Trophoblast cell (in vitro differentiated cells and primary cell): ENCODE measurements around the gene CHRM1.

ENCODE experiments used
- DNase-seq, 2 donors: peaks; one replicate each; pipeline ENCODE4 v3.0.0-alpha.2; 2016
- H2AFZ ChIP-seq: 2 replicates; pipeline ENCODE4 v1.6.1; 2013; ENCODE audit warnings: low read length, moderate library complexity, mild to moderate bottlenecking; ENCODE audit not compliant: insufficient read depth, poor library complexity
- H2AK5ac ChIP-seq: 2 replicates; pipeline ENCODE4 v1.6.1; 2013; ENCODE audit warnings: mild to moderate bottlenecking, low read length
- H2BK120ac ChIP-seq: 2 replicates; pipeline ENCODE4 v1.6.1; 2013; ENCODE audit warnings: low read length, mild to moderate bottlenecking, moderate library complexity; ENCODE audit not compliant: insufficient read depth, poor library complexity
- H2BK12ac ChIP-seq: 2 replicates; pipeline ENCODE4 v1.6.1; 2013; ENCODE audit warnings: mild to moderate bottlenecking, low read length, moderate library complexity
- H2BK5ac ChIP-seq: 2 replicates; pipeline ENCODE4 v1.6.1; 2013; ENCODE audit warnings: low read length, low read depth, moderate library complexity, mild to moderate bottlenecking; ENCODE audit not compliant: poor library complexity
- H3K14ac ChIP-seq: 2 replicates; pipeline ENCODE4 v1.6.1; 2013; ENCODE audit warnings: mild to moderate bottlenecking, low read length
- H3K18ac ChIP-seq: 2 replicates; pipeline ENCODE4 v1.6.1; 2013; ENCODE audit warnings: mild to moderate bottlenecking, low read length
- H3K23ac ChIP-seq: 2 replicates; pipeline ENCODE4 v1.6.1; 2013; ENCODE audit warnings: low read length
- H3K27ac ChIP-seq: 2 replicates; pipeline ENCODE4 v1.5.1; 2013; ENCODE audit warnings: low read depth, mild to moderate bottlenecking, inconsistent platforms, low read length, moderate library complexity
- H3K27me3 ChIP-seq: 2 replicates; pipeline ENCODE4 v1.6.1; 2013; ENCODE audit warnings: inconsistent platforms, mild to moderate bottlenecking, low read length, moderate library complexity; ENCODE audit not compliant: insufficient read depth
- H3K36me3 ChIP-seq, 2 experiments: 1 replicate in 1 of 2; 2 replicates in 1 of 2; pipeline ENCODE4 v1.6.1; 2013; ENCODE audit warnings: low read length in 2 of 2, mild to moderate bottlenecking in 2 of 2, moderate library complexity in 1 of 2; ENCODE audit not compliant: insufficient read depth in 2 of 2, control insufficient read depth in 1 of 2
- H3K4ac ChIP-seq: 2 replicates; pipeline ENCODE4 v1.6.1; 2013; ENCODE audit warnings: low read depth, mild to moderate bottlenecking, low read length, moderate library complexity
- H3K4me1 ChIP-seq, 2 experiments: 1 replicate in 1 of 2; 2 replicates in 1 of 2; pipeline ENCODE4 v1.6.1; 2013; ENCODE audit warnings: low read length in 2 of 2, mild to moderate bottlenecking in 2 of 2, moderate library complexity in 1 of 2; ENCODE audit not compliant: insufficient read depth in 2 of 2, control insufficient read depth in 1 of 2
- H3K4me2 ChIP-seq: 2 replicates; pipeline ENCODE4 v1.6.1; 2013; ENCODE audit warnings: inconsistent platforms, mild to moderate bottlenecking, low read length, moderate library complexity
- H3K4me3 ChIP-seq: 2 replicates; pipeline ENCODE4 v1.5.1; 2013; ENCODE audit warnings: mild to moderate bottlenecking, low read depth, low read length, inconsistent platforms
- H3K79me1 ChIP-seq: one replicate; pipeline ENCODE4 v1.6.1; 2013; ENCODE audit warnings: low read length
- H3K79me2 ChIP-seq: 2 replicates; pipeline ENCODE4 v1.6.1; 2013; ENCODE audit warnings: low read length, mild to moderate bottlenecking; ENCODE audit not compliant: control insufficient read depth, insufficient read depth, poor library complexity
- H3K9ac ChIP-seq: 2 replicates; pipeline ENCODE4 v1.6.1; 2013; ENCODE audit warnings: mild to moderate bottlenecking, low read length
- H3K9me3 ChIP-seq: 2 replicates; pipeline ENCODE4 v1.6.1; 2013; ENCODE audit warnings: low read depth, mild to moderate bottlenecking, control low read depth, inconsistent platforms, low read length; ENCODE audit not compliant: insufficient read depth
- H4K12ac ChIP-seq: 2 replicates; pipeline ENCODE4 v1.6.1; 2013; ENCODE audit warnings: low read depth, mild to moderate bottlenecking, low read length, moderate library complexity
- H4K8ac ChIP-seq: 2 replicates; pipeline ENCODE4 v1.6.1; 2013; ENCODE audit warnings: low read depth, mild to moderate bottlenecking, low read length, moderate library complexity
- H4K91ac ChIP-seq: one replicate; pipeline ENCODE4 v1.6.1; 2013; ENCODE audit warnings: low read depth, mild to moderate bottlenecking, low read length, moderate library complexity
- WGBS: extraction: QIAGEN DNeasy Blood & Tissue Kit; methylation state at CpG from one replicate; pipeline ENCODE4 v1.1.7; 2013; ENCODE audit warnings: missing lambda C conversion rate; ENCODE audit not compliant: insufficient read length, insufficient coverage; ENCODE audit errors: extremely low coverage; 5-methylcytosine and 5-hydroxymethylcytosine counted together

The CHRM1 gene

GRCh38 chr11:62925745-62926679, 4.8 kb upstream of the CHRM1 start:
- Histone ChIP-seq H3K4me2 (peak overlapping the region; percentile 68), H2BK12ac (no peak overlapping the region), H3K9me3 (no peaks in the 10 kb centered on the region), H4K12ac (no peak overlapping the region), H3K4me3 (no peak overlapping the region), H3K4me1 (peaks cover 20 to 22% of the 10 kb centered on the region in 2 experiments), H3K18ac (no peak overlapping the region), H3K4ac (no peak overlapping the region), H3K23ac (no peak overlapping the region), H4K8ac (no peak overlapping the region), H2BK5ac (no peak overlapping the region), H3K27ac (no peak overlapping the region), H3K9ac (no peak overlapping the region), H3K27me3 (peaks cover 26% of the 10 kb centered on the region), H4K91ac (no peak overlapping the region), H2BK120ac (no peak overlapping the region), H2AK5ac (no peak overlapping the region), H3K36me3 (no peaks in the 10 kb centered on the region), H3K79me1 (no peaks in the 10 kb centered on the region), H3K79me2 (no peaks in the 10 kb centered on the region), H2AFZ (peak overlapping the region; percentile 47), H3K14ac (no peak overlapping the region)
- peak in 1 of 2 donors; percentile 24 for DNase-seq
- WGBS, result no CpG with 5 or more reads among the region's 71 CpGs

- no CpG with 5 or more reads among the region's 14 CpGs for WGBS
These were observed 4.1 kb upstream of the CHRM1 start for GRCh38 chr11:62925308-62925707.

GRCh38 chr11:62923601-62924411, 2.6 kb upstream of the CHRM1 start:
- no peaks in the 10 kb centered on the region for H3K79me1 ChIP-seq
- no peaks in the 10 kb centered on the region for H3K79me2 ChIP-seq
- H3K27me3 ChIP-seq, result peaks cover 26% of the 10 kb centered on the region
- no peak overlapping the region for H2AK5ac ChIP-seq
- H2AFZ ChIP-seq, result no peak overlapping the region
- no peak overlapping the region for H4K8ac ChIP-seq
- H3K4me2 ChIP-seq, result peak overlapping the region; percentile 57
- no peaks in the 10 kb centered on the region for H3K36me3 ChIP-seq
- no CpG with 5 or more reads among the region's 52 CpGs for WGBS
- no peak overlapping the region for H2BK120ac ChIP-seq
- no peak overlapping the region for H3K27ac ChIP-seq
- no peaks in the 10 kb centered on the region for H3K9me3 ChIP-seq
- H3K9ac ChIP-seq, result no peak overlapping the region
- no peak overlapping the region for H2BK5ac ChIP-seq
- no peak overlapping the region for H4K12ac ChIP-seq
- peaks cover 24 to 26% of the 10 kb centered on the region in 2 experiments for H3K4me1 ChIP-seq
- no peak overlapping the region for H3K4me3 ChIP-seq
- no peak overlapping the region for H4K91ac ChIP-seq
- no peak overlapping the region for H3K4ac ChIP-seq
- no peak overlapping the region for H3K23ac ChIP-seq
- H2BK12ac ChIP-seq, result no peak overlapping the region
- H3K18ac ChIP-seq, result no peak overlapping the region
- no peak overlapping the region for H3K14ac ChIP-seq
- DNase-seq, result peak; percentile 85 to 88

More at GRCh38 chr11:62925308-62925707, 4.1 kb upstream of the CHRM1 start:
- peaks cover 26% of the 10 kb centered on the region for H3K27me3 ChIP-seq
- H2BK12ac ChIP-seq, result no peak overlapping the region
- peak overlapping the region; percentile 68 for H3K4me2 ChIP-seq
- H2AK5ac ChIP-seq, result no peak overlapping the region
- H2AFZ ChIP-seq, result no peak overlapping the region
- no peak overlapping the region for H3K27ac ChIP-seq
- no peak overlapping the region for H4K91ac ChIP-seq
- peaks cover 20 to 22% of the 10 kb centered on the region in 2 experiments for H3K4me1 ChIP-seq
- H3K23ac ChIP-seq, result no peak overlapping the region
- no peak overlapping the region for H3K14ac ChIP-seq
- no peak overlapping the region for H2BK120ac ChIP-seq
- no peak overlapping the region for H3K18ac ChIP-seq
- no peak overlapping the region for H3K4ac ChIP-seq
- H3K79me2 ChIP-seq, result no peaks in the 10 kb centered on the region
- peak; percentile 97 for DNase-seq
- no peak overlapping the region for H2BK5ac ChIP-seq
- H4K12ac ChIP-seq, result no peak overlapping the region
- no peaks in the 10 kb centered on the region for H3K9me3 ChIP-seq
- H3K4me3 ChIP-seq, result no peak overlapping the region
- no peaks in the 10 kb centered on the region for H3K36me3 ChIP-seq
- H4K8ac ChIP-seq, result no peak overlapping the region
- H3K79me1 ChIP-seq, result no peaks in the 10 kb centered on the region
- H3K9ac ChIP-seq, result no peak overlapping the region

- no CpG with 5 or more reads among the region's 24 CpGs for WGBS
- H3K23ac ChIP-seq, result no peak overlapping the region
- DNase-seq, result peak; percentile 64 to 65
- H2BK12ac ChIP-seq, result no peak overlapping the region
- H4K91ac ChIP-seq, result no peak overlapping the region
- H3K14ac ChIP-seq, result no peak overlapping the region
- no peaks in the 10 kb centered on the region for H3K79me2 ChIP-seq
- H3K27ac ChIP-seq, result no peak overlapping the region
- H2AFZ ChIP-seq, result no peak overlapping the region
- H2BK120ac ChIP-seq, result no peak overlapping the region
- no peaks in the 10 kb centered on the region for H3K36me3 ChIP-seq
- peak overlapping the region; percentile 57 for H3K4me2 ChIP-seq
- no peak overlapping the region for H3K4me3 ChIP-seq
- no peak overlapping the region for H4K8ac ChIP-seq
- H3K79me1 ChIP-seq, result no peaks in the 10 kb centered on the region
- peaks cover 25% of the 10 kb centered on the region for H3K27me3 ChIP-seq
- no peaks in the 10 kb centered on the region for H3K9me3 ChIP-seq
- H2AK5ac ChIP-seq, result no peak overlapping the region
- H3K18ac ChIP-seq, result no peak overlapping the region
- H2BK5ac ChIP-seq, result no peak overlapping the region
- no peak overlapping the region for H4K12ac ChIP-seq
- H3K4ac ChIP-seq, result no peak overlapping the region
- H3K4me1 ChIP-seq, result peaks cover 29 to 33% of the 10 kb centered on the region in 2 experiments
- H3K9ac ChIP-seq, result no peak overlapping the region
These were observed 1.7 kb upstream of the CHRM1 start for GRCh38 chr11:62922653-62923431.
